ENCODE results near the gene BANP.
"Not testable (repeated sequence)": the region's sequence is repeated elsewhere in the genome, so short reads cannot be mapped to it uniquely, and the experiment has no call there.

DNA sequence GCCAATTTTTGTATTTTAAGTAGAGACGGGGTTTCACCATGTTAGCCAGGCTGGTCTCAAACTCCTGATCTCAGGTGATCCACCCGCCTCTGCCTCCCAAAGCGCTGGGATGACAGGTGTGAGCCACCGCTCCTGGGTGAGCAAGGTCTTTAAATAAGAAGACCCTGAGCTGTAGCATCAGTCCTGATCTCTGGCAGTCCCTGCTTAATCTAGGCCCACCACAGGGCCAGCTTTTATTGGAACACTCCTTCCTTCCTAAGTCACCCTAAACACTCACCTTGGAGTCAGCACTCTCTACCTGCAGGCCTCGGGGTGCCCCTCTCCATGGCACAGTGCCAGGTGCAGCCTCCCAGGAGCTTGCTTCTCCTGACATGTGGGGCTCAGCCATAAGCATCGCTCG, 45.7 kb upstream of the BANP start:
- TF ChIP-seq CTCF (conservative IDR thresholded peaks at IDR 0.05); ZFX (IDR thresholded peaks at IDR 0.05): not testable (repeated sequence)

Data from C4-2B (cell line).